HepG2 (cell line): Measurements from ENCODE around the gene CLUH. TPM values are rescaled to one million over a fixed set of nuclear protein-coding genes. Genes with fewer than 3 reads are reported as not detected.

Experiments
- AKAP8 ChIP-seq: sonication (generic); formaldehyde crosslinking; IDR thresholded peaks from 2 replicates; pipeline ENCODE4 v1.5.1; 2020; ENCODE audit warnings: mild to moderate bottlenecking, missing genetic modification reagents
- ERF ChIP-seq: IDR thresholded peaks from 2 replicates; pipeline ENCODE4 v1.6.1; 2018; ENCODE audit warnings: missing biosample characterization, missing genetic modification reagents
- HNF4A ChIP-seq: sonication (generic); formaldehyde crosslinking; IDR thresholded peaks from 2 replicates; pipeline ENCODE4 v1.4.0; 2020; ENCODE audit warnings: missing genetic modification reagents
- HNRNPLL ChIP-seq: fragments of 200-400 bp; formaldehyde crosslinking; IDR thresholded peaks from 2 replicates; pipeline ENCODE4 v1.6.1; 2017; ENCODE audit warnings: mild to moderate bottlenecking, low read depth, low read length; ENCODE audit not compliant: poor library complexity, severe bottlenecking
- MAZ ChIP-seq, 2 experiments: sonication (generic) in 1 of 2; formaldehyde crosslinking in 1 of 2; IDR thresholded peaks; 2 replicates each; pipeline versions ENCODE4 v1.5.0 to v1.6.1; 2012 to 2020; ENCODE audit warnings: low read depth in 2 of 2, mild to moderate bottlenecking in 2 of 2, borderline replicate concordance in 1 of 2, improper control_type of control experiment in 1 of 2, low read length in 1 of 2, missing genetic modification reagents in 1 of 2, moderate library complexity in 1 of 2
- MXD1 ChIP-seq: sonication (generic); formaldehyde crosslinking; IDR thresholded peaks from 2 replicates; pipeline ENCODE4 v1.4.0; 2020; ENCODE audit warnings: mild to moderate bottlenecking, missing genetic modification reagents
- MYPOP ChIP-seq: sonication (generic); formaldehyde crosslinking; IDR thresholded peaks from 2 replicates; pipeline ENCODE4 v1.8.1; 2023; ENCODE audit warnings: mild to moderate bottlenecking, moderate library complexity, missing genetic modification reagents
- RAD21 ChIP-seq: fragments of 450-650 bp; formaldehyde crosslinking; IDR thresholded peaks from 2 replicates; pipeline ENCODE4 v1.5.0; 2020; ENCODE audit warnings: mild to moderate bottlenecking
- TBX2 ChIP-seq: sonication (generic); formaldehyde crosslinking; IDR thresholded peaks from 2 replicates; pipeline ENCODE4 v1.5.0; 2020; ENCODE audit warnings: missing genetic modification reagents, mild to moderate bottlenecking, borderline replicate concordance
- THAP8 ChIP-seq: sonication (generic); formaldehyde crosslinking; IDR thresholded peaks from 2 replicates; pipeline ENCODE4 v1.5.1; 2020; ENCODE audit warnings: missing genetic modification reagents, mild to moderate bottlenecking, borderline replicate concordance
- ZFY ChIP-seq: sonication (generic); formaldehyde crosslinking; IDR thresholded peaks from 2 replicates; pipeline ENCODE4 v1.4.0; 2020; ENCODE audit warnings: missing genetic modification reagents
- ZNF563 ChIP-seq: sonication (generic); formaldehyde crosslinking; IDR thresholded peaks from 2 replicates; pipeline ENCODE4 v1.8.0; 2022; ENCODE audit warnings: mild to moderate bottlenecking, moderate library complexity, missing genetic modification reagents
- polyA plus RNA-seq, 8 experiments: library from polyadenylated mRNA; depleted of rRNA in 3 of 8; stranded (reverse) in 7 of 8; unstranded in 1 of 8; fragments of >200 nt; fragmentation: Illumina TruSeq in 4 of 8; extraction: Trizol in 4 of 8; gene quantifications; 2 replicates each; pipeline versions ENCODE4 v1.2.1 to v1.2.3, GENCODE V29; 2011 to 2016; ENCODE audit warnings: low read depth in 4 of 8, missing spikeins in 1 of 8, mixed read lengths in 1 of 8; ENCODE audit not compliant: insufficient read depth in 1 of 8
- total RNA-seq, 5 experiments: library from RNA; depleted of rRNA; stranded (reverse); fragments of >200 nt; fragmentation: Illumina TruSeq; extraction: Trizol; gene quantifications; 2 replicates each; pipeline ENCODE4 v1.2.3, GENCODE V29; 2016; ENCODE audit warnings: low read depth in 1 of 5
- TF ChIP-seq, protein P1 (sequence below): sonication (generic); formaldehyde crosslinking; IDR thresholded peaks from 2 replicates; pipeline ENCODE4 v1.5.0; 2020; ENCODE audit warnings: mild to moderate bottlenecking, missing genetic modification reagents, borderline replicate concordance
- TF ChIP-seq, protein P2 (sequence below): sonication (generic); formaldehyde crosslinking; IDR thresholded peaks from 2 replicates; pipeline ENCODE4 v1.4.0; 2020; ENCODE audit warnings: missing genetic modification reagents
- TF ChIP-seq, protein P3 (sequence below): sonication (generic); formaldehyde crosslinking; IDR thresholded peaks from 2 replicates; pipeline ENCODE4 v1.4.0; 2020; ENCODE audit warnings: low read depth, missing genetic modification reagents

The CLUH gene
- total and polyA plus RNA-seq, 2 of the 13 experiments (the other 11 are each of a cell fraction or from before 2014, with no cell fraction given) = 30.9 to 60.5 TPM

DNA sequence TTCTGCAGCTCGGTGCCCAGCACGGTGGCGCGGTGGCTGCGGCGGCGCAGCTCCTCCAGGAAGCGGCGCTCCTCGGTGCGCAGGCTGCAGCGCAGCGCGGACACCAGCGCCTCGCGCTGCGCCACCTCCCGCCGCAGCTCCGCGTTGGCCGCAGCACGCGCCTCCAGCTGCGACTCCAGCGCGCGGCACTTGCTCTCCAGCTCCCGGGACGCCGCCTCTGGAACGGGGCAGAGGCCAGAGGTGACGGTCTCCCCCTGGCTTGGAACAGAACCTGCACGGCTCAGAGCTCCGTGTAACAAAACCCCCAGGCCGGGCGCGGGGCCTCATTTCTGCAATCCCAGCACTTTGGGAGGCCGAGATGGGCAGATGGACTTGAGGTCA is 13.2 kb upstream of the CLUH start (continued):
- TF ChIP-seq, protein P1, sequence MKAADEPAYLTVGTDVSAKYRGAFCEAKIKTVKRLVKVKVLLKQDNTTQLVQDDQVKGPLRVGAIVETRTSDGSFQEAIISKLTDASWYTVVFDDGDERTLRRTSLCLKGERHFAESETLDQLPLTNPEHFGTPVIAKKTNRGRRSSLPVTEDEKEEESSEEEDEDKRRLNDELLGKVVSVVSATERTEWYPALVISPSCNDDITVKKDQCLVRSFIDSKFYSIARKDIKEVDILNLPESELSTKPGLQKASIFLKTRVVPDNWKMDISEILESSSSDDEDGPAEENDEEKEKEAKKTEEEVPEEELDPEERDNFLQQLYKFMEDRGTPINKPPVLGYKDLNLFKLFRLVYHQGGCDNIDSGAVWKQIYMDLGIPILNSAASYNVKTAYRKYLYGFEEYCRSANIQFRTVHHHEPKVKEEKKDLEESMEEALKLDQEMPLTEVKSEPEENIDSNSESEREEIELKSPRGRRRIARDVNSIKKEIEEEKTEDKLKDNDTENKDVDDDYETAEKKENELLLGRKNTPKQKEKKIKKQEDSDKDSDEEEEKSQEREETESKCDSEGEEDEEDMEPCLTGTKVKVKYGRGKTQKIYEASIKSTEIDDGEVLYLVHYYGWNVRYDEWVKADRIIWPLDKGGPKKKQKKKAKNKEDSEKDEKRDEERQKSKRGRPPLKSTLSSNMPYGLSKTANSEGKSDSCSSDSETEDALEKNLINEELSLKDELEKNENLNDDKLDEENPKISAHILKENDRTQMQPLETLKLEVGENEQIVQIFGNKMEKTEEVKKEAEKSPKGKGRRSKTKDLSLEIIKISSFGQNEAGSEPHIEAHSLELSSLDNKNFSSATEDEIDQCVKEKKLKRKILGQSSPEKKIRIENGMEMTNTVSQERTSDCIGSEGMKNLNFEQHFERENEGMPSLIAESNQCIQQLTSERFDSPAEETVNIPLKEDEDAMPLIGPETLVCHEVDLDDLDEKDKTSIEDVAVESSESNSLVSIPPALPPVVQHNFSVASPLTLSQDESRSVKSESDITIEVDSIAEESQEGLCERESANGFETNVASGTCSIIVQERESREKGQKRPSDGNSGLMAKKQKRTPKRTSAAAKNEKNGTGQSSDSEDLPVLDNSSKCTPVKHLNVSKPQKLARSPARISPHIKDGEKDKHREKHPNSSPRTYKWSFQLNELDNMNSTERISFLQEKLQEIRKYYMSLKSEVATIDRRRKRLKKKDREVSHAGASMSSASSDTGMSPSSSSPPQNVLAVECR = peak; percentile 38; the same call in 1 of the 2 replicates
- TF ChIP-seq THAP8 (CRISPR knock-in tag) (no peak), HNRNPLL (peak; percentile 97), HNF4A (no peak), AKAP8 (CRISPR knock-in tag) (0 out of 2 replicates have a peak, but pooled peaks have one; percentile 34), ZNF563 (CRISPR knock-in tag) (peak; percentile 75; the same call in 1 of the 2 replicates), MXD1 (peak; percentile 54; the same call in 1 of the 2 replicates), MYPOP (CRISPR knock-in tag) (peak; percentile 100), ZFY (CRISPR knock-in tag) (peak; percentile 38; the same call in 1 of the 2 replicates), MAZ (IDR thresholded peaks at IDR 0.05; ENCODE audit: borderline replicate concordance, low read depth, low read length) (no peak), MAZ (CRISPR knock-in tag; IDR thresholded peaks at IDR 0.05; ENCODE audit: low read depth) (0 out of 2 replicates have a peak, but pooled peaks have one; percentile 48), RAD21 (peak; percentile 53), TBX2 (peak; percentile 30; the same call in 1 of the 2 replicates), ERF (CRISPR knock-in tag) (0 out of 2 replicates have a peak, but pooled peaks have one; percentile 32)
- TF ChIP-seq, protein P2, sequence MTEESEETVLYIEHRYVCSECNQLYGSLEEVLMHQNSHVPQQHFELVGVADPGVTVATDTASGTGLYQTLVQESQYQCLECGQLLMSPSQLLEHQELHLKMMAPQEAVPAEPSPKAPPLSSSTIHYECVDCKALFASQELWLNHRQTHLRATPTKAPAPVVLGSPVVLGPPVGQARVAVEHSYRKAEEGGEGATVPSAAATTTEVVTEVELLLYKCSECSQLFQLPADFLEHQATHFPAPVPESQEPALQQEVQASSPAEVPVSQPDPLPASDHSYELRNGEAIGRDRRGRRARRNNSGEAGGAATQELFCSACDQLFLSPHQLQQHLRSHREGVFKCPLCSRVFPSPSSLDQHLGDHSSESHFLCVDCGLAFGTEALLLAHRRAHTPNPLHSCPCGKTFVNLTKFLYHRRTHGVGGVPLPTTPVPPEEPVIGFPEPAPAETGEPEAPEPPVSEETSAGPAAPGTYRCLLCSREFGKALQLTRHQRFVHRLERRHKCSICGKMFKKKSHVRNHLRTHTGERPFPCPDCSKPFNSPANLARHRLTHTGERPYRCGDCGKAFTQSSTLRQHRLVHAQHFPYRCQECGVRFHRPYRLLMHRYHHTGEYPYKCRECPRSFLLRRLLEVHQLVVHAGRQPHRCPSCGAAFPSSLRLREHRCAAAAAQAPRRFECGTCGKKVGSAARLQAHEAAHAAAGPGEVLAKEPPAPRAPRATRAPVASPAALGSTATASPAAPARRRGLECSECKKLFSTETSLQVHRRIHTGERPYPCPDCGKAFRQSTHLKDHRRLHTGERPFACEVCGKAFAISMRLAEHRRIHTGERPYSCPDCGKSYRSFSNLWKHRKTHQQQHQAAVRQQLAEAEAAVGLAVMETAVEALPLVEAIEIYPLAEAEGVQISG (CRISPR knock-in tag) = peak; percentile 64; the same call in 1 of the 2 replicates
- TF ChIP-seq, protein P3, sequence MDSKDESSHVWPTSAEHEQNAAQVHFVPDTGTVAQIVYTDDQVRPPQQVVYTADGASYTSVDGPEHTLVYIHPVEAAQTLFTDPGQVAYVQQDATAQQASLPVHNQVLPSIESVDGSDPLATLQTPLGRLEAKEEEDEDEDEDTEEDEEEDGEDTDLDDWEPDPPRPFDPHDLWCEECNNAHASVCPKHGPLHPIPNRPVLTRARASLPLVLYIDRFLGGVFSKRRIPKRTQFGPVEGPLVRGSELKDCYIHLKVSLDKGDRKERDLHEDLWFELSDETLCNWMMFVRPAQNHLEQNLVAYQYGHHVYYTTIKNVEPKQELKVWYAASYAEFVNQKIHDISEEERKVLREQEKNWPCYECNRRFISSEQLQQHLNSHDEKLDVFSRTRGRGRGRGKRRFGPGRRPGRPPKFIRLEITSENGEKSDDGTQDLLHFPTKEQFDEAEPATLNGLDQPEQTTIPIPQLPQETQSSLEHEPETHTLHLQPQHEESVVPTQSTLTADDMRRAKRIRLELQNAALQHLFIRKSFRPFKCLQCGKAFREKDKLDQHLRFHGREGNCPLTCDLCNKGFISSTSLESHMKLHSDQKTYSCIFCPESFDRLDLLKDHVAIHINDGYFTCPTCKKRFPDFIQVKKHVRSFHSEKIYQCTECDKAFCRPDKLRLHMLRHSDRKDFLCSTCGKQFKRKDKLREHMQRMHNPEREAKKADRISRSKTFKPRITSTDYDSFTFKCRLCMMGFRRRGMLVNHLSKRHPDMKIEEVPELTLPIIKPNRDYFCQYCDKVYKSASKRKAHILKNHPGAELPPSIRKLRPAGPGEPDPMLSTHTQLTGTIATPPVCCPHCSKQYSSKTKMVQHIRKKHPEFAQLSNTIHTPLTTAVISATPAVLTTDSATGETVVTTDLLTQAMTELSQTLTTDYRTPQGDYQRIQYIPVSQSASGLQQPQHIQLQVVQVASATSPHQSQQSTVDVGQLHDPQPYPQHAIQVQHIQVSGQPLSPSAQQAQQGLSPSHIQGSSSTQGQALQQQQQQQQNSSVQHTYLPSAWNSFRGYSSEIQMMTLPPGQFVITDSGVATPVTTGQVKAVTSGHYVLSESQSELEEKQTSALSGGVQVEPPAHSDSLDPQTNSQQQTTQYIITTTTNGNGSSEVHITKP (CRISPR knock-in tag) = no peak
